MM.1S (cell line): Measurements from ENCODE around the gene GFRAL.

Experiments used
- DNase-seq: peaks from one replicate; pipeline ENCODE4 v3.0.0-alpha.2; 2015
- H2AFZ ChIP-seq: fragments of 300-600 bp; sonication (generic); 2 replicates; pipeline ENCODE4 v1.6.0; 2016; ENCODE audit warnings: antibody characterized with exemption, low read length
- H3F3A ChIP-seq: fragments of 300-600 bp; sonication (generic); 2 replicates; pipeline ENCODE4 v1.6.1; 2016; ENCODE audit warnings: mild to moderate bottlenecking, antibody characterized with exemption, low read length, moderate library complexity, mixed read lengths; ENCODE audit not compliant: insufficient read depth
- H3K27ac ChIP-seq: fragments of 300-600 bp; sonication (generic); 2 replicates; pipeline ENCODE4 v1.5.1; 2016; ENCODE audit warnings: mild to moderate bottlenecking, low read length
- H3K27me3 ChIP-seq: fragments of 300-600 bp; sonication (generic); replicated peaks from 2 replicates; pipeline ENCODE4 v1.6.0; 2016; ENCODE audit warnings: low read length; ENCODE audit not compliant: insufficient read depth
- H3K36me3 ChIP-seq: fragments of 300-600 bp; sonication (generic); replicated peaks from 2 replicates; pipeline ENCODE4 v1.6.1; 2016; ENCODE audit warnings: mild to moderate bottlenecking, low read length, mixed read lengths; ENCODE audit not compliant: insufficient read depth
- H3K4me1 ChIP-seq: fragments of 300-600 bp; sonication (generic); 2 replicates; pipeline ENCODE4 v1.6.1; 2016; ENCODE audit warnings: low read length, mixed read lengths
- H3K4me2 ChIP-seq: fragments of 300-600 bp; sonication (generic); 2 replicates; pipeline ENCODE4 v1.6.0; 2016; ENCODE audit warnings: low read depth, low read length
- H3K4me3 ChIP-seq: fragments of 300-600 bp; sonication (generic); 2 replicates; pipeline ENCODE4 v1.5.1; 2016; ENCODE audit warnings: low read length, mixed read lengths
- H3K79me2 ChIP-seq: fragments of 300-600 bp; sonication (generic); 2 replicates; pipeline ENCODE4 v1.6.1; 2016; ENCODE audit warnings: mixed run types, low read length, mixed read lengths
- H3K9ac ChIP-seq: fragments of 300-600 bp; sonication (generic); 2 replicates; pipeline ENCODE4 v1.6.1; 2016; ENCODE audit warnings: low read length, mixed read lengths
- H3K9me2 ChIP-seq: fragments of 300-600 bp; sonication (generic); replicated peaks from 2 replicates; pipeline ENCODE4 v1.6.1; 2016; ENCODE audit warnings: mild to moderate bottlenecking, low read length, mixed read lengths; ENCODE audit not compliant: insufficient read depth
- H3K9me3 ChIP-seq: fragments of 300-600 bp; sonication (generic); replicated peaks from 2 replicates; pipeline ENCODE4 v1.6.1; 2016; ENCODE audit warnings: mild to moderate bottlenecking, low read length, mixed read lengths; ENCODE audit not compliant: insufficient read depth
- H4K20me1 ChIP-seq: fragments of 300-600 bp; sonication (generic); 2 replicates; pipeline ENCODE4 v1.6.1; 2016; ENCODE audit warnings: mild to moderate bottlenecking, low read length, moderate library complexity, mixed read lengths; ENCODE audit not compliant: insufficient read depth
- CTCF ChIP-seq: fragments of 300-600 bp; sonication (generic); IDR thresholded peaks from 2 replicates; pipeline ENCODE4 v1.5.1; 2016; ENCODE audit warnings: antibody characterized with exemption, low read length, mixed read lengths
- EZH2 ChIP-seq: fragments of 300-600 bp; sonication (generic); optimal IDR thresholded peaks from 2 replicates; pipeline ENCODE3; 2017; ENCODE audit warnings: low read depth, mild to moderate bottlenecking, antibody characterized with exemption, low read length, mixed read lengths
- EZH2phosphoT487 ChIP-seq: fragments of 300-600 bp; sonication (generic); IDR thresholded peaks from 2 replicates; pipeline ENCODE4 v1.6.1; 2018; ENCODE audit warnings: antibody characterized with exemption, low read length

The GFRAL gene, protein sequence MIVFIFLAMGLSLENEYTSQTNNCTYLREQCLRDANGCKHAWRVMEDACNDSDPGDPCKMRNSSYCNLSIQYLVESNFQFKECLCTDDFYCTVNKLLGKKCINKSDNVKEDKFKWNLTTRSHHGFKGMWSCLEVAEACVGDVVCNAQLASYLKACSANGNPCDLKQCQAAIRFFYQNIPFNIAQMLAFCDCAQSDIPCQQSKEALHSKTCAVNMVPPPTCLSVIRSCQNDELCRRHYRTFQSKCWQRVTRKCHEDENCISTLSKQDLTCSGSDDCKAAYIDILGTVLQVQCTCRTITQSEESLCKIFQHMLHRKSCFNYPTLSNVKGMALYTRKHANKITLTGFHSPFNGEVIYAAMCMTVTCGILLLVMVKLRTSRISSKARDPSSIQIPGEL

DNA sequence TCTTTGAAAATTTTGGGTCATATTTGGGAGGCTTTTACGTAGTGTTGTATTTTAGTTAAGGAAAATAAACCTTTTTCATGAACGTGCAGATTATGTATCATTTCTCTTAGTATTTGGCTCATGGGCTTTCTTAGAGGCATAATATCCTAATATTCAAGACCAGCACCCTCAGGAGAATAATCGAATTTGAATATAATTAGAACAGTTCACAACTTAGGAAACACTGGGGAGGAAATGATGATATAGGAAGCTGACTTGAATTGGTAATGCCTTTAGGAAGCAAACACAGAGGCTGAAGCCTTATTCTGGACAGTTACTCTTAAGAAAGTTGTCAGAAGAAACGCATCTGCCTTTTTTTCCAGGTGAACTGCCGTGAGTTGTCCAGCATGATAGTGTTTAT, at the start of gene GFRAL:
Gene GFRAL, plus strand, starts transcription at position 301 of the 400 bp plus-strand sequence. Its CDS starts 86 bp downstream, at position 387.
- H4K20me1 ChIP-seq, result no peaks in the 10 kb centered on the region
- H3K27me3 ChIP-seq, result no peaks in the 10 kb centered on the region
- no peaks in the 10 kb centered on the region for H3K79me2 ChIP-seq
- no peaks in the 10 kb centered on the region for H3K9me3 ChIP-seq
- H2AFZ ChIP-seq, result no peak within 1 kb of the TSS
- no peak within 1 kb of the TSS for H3K9ac ChIP-seq
- H3K27ac ChIP-seq, result no peak within 1 kb of the TSS
- H3F3A ChIP-seq, result no peaks in the 10 kb centered on the region
- H3K36me3 ChIP-seq, result no peaks in the 10 kb centered on the region
- H3K4me2 ChIP-seq, result no peak within 1 kb of the TSS
- TF ChIP-seq CTCF (no peak), EZH2phosphoT487 (no peak), EZH2 (no peak)
- H3K4me1 ChIP-seq, result no peaks in the 10 kb centered on the region
- no peaks in the 10 kb centered on the region for H3K9me2 ChIP-seq
- H3K4me3 ChIP-seq, result no peak within 1 kb of the TSS
- no peak for DNase-seq

DNA sequence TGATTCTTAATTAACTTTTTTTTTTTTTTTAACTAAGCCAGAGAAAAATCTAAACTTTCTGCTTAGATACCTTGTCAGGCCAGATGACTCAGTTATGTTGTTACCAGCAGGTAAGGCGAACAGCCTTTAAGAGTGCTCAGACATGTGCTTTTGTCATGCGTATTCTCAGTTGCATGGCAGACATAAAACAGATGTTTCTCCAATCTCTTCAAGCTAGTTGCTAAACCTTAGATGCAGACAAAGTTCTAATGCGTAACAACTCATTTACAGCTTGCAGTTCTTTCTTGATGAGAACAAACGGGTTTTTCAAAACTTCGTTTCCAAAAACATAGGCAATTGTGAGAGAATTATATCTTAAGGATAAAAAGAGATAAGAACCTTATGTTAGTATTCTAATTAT, 49.6 kb upstream of the GFRAL start:
- no peaks in the 10 kb centered on the region for H3K9me2 ChIP-seq
- no peak overlapping the region for H2AFZ ChIP-seq
- no peaks in the 10 kb centered on the region for H3K4me1 ChIP-seq
- no peaks in the 10 kb centered on the region for H3K27me3 ChIP-seq
- H3F3A ChIP-seq, result no peaks in the 10 kb centered on the region
- H3K27ac ChIP-seq, result no peak overlapping the region
- no peak overlapping the region for H3K4me2 ChIP-seq
- no peaks in the 10 kb centered on the region for H3K36me3 ChIP-seq
- H3K4me3 ChIP-seq, result no peak overlapping the region
- H3K79me2 ChIP-seq, result no peaks in the 10 kb centered on the region
- no peak for DNase-seq
- no peak overlapping the region for H3K9ac ChIP-seq
- TF ChIP-seq EZH2phosphoT487, result no peak
- TF ChIP-seq EZH2, result no peak
- TF ChIP-seq CTCF, result no peak
- no peaks in the 10 kb centered on the region for H3K9me3 ChIP-seq
- no peaks in the 10 kb centered on the region for H4K20me1 ChIP-seq

DNA sequence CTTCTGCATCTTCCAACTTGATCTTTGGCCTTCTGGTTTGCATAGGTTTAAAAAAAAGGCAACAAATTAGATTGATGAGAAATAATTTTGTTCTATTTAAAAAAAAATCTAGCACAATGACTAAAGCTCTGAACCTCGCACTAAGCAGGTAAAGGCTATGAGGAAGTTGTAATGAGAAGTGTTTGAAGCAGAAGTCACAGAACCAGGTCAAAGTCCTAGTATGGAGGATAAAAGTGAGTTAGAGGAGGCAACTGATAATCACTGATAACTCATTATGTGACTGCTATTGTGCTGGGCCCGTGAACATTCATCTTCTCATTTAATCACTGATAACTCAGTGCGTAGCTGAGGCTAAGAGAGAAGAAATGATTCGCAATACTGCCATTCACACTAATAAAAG, 46.1 kb upstream of the GFRAL start:
- H3K4me3 ChIP-seq, result no peak overlapping the region
- no peak overlapping the region for H2AFZ ChIP-seq
- no peak for DNase-seq
- no peak overlapping the region for H3K27ac ChIP-seq
- no peaks in the 10 kb centered on the region for H3K36me3 ChIP-seq
- no peaks in the 10 kb centered on the region for H3K4me1 ChIP-seq
- H3K4me2 ChIP-seq, result no peak overlapping the region
- no peak overlapping the region for H3K9ac ChIP-seq
- H4K20me1 ChIP-seq, result no peaks in the 10 kb centered on the region
- H3F3A ChIP-seq, result no peaks in the 10 kb centered on the region
- no peaks in the 10 kb centered on the region for H3K79me2 ChIP-seq
- no peaks in the 10 kb centered on the region for H3K9me2 ChIP-seq
- TF ChIP-seq CTCF (no peak), EZH2phosphoT487 (no peak), EZH2 (no peak)
- no peaks in the 10 kb centered on the region for H3K27me3 ChIP-seq
- H3K9me3 ChIP-seq, result no peaks in the 10 kb centered on the region
